NCI-H510A (cell line): ENCODE measurements around the gene PROX1.

ENCODE experiments used
- DNase-seq: peaks from one replicate; lab custom pipeline; 2025; lab: John Stamatoyannopoulos, UW

Gene PROX1

GRCh38 chr1:213987927-213988506 lies at the start of gene PROX1:
Gene PROX1, plus strand, starts transcription at chr1:213987973. Its CDS starts 8,563 bp downstream, at chr1:213996536.
- no peak for DNase-seq

- no peak for DNase-seq
These were observed 49.0 kb upstream of the PROX1 start for GRCh38 chr1:213938776-213939175.

- DNase-seq: no peak
These were observed 47.9 kb upstream of the PROX1 start for GRCh38 chr1:213939888-213940287.

- no peak for DNase-seq
These were observed 46.8 kb upstream of the PROX1 start for GRCh38 chr1:213940947-213941346.

GRCh38 chr1:213942061-213942460 lies 45.7 kb upstream of the PROX1 start:
- DNase-seq: no peak

- DNase-seq: peak; percentile 40
These were observed 40.5 kb upstream of the PROX1 start for GRCh38 chr1:213947200-213947801.

- DNase-seq: peak; percentile 3
These were observed 35.9 kb upstream of the PROX1 start for GRCh38 chr1:213951876-213952275.

GRCh38 chr1:213953806-213954205 lies 34.0 kb upstream of the PROX1 start:
- peak; percentile 17 for DNase-seq

- no peak for DNase-seq
These were observed 31.4 kb upstream of the PROX1 start for GRCh38 chr1:213956295-213956770.

GRCh38 chr1:213958346-213958745 lies 29.4 kb upstream of the PROX1 start:
- no peak for DNase-seq

GRCh38 chr1:213960963-213961362 lies 26.8 kb upstream of the PROX1 start:
- DNase-seq: no peak

GRCh38 chr1:213962508-213962907 lies 25.3 kb upstream of the PROX1 start:
- DNase-seq: no peak

- no peak for DNase-seq
These were observed 21.7 kb upstream of the PROX1 start for GRCh38 chr1:213966122-213966521.

GRCh38 chr1:213968146-213968825 lies 19.5 kb upstream of the PROX1 start:
- DNase-seq: no peak

GRCh38 chr1:213969958-213970555 lies 17.7 kb upstream of the PROX1 start:
- no peak for DNase-seq

GRCh38 chr1:213972141-213972540 lies 15.6 kb upstream of the PROX1 start:
- no peak for DNase-seq

- no peak for DNase-seq
These were observed 14.6 kb upstream of the PROX1 start for GRCh38 chr1:213973129-213973528.

GRCh38 chr1:213976665-213977485 lies 10.9 kb upstream of the PROX1 start:
- no peak for DNase-seq

- no peak for DNase-seq
These were observed 10.3 kb upstream of the PROX1 start for GRCh38 chr1:213977486-213977842.

GRCh38 chr1:213977909-213978308 lies 9.9 kb upstream of the PROX1 start:
- DNase-seq: no peak

- DNase-seq: no peak
These were observed 7.8 kb upstream of the PROX1 start for GRCh38 chr1:213979751-213980586.
